ENCODE results near the gene TRPM2. TPM values are rescaled to one million over a fixed set of nuclear protein-coding genes. Genes with fewer than 3 reads are reported as not detected.

The TRPM2 gene
- polyA plus RNA-seq, 3 donors, result 0.75 to 1.1 (median 0.82) TPM

DNA sequence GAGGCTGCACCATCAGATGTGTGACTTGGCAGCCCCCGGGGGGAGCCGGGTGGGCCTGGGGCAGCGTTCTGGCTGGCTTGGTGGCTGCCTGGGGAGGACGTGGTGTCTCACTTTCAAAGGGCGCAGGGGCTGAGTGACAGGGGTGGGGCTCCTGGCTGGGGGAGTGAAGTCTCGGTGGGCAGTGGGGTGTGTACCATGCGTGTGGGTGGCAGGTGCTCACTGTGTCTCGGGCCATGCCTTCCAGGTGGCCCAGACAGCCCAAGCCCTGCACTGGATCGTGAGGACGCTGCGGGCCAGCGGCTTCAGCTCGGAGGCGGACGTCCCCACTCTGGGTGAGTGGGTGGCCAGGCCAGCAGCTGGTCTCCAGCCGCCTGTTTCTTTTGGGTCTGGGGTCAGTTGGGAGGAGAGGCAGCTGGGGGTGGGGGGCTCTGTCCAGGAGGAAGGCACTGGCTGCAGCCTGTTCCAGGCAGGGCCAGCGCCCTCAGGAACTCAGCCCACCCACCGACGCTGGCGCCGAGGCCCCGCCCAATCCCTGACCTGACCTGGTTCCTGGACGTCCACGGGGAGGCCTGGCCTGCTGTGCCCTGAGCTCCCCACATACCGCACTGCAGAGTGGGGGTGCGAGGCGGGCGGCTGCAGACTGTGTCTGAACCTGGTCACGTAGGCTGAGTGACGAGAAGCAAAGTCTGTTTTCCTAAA lies 71.3 kb downstream of the TRPM2 start:
- no peak for DNase-seq (ENCODE audit: low read depth in 3 of 3, low spot score in 2 of 3)

DNA sequence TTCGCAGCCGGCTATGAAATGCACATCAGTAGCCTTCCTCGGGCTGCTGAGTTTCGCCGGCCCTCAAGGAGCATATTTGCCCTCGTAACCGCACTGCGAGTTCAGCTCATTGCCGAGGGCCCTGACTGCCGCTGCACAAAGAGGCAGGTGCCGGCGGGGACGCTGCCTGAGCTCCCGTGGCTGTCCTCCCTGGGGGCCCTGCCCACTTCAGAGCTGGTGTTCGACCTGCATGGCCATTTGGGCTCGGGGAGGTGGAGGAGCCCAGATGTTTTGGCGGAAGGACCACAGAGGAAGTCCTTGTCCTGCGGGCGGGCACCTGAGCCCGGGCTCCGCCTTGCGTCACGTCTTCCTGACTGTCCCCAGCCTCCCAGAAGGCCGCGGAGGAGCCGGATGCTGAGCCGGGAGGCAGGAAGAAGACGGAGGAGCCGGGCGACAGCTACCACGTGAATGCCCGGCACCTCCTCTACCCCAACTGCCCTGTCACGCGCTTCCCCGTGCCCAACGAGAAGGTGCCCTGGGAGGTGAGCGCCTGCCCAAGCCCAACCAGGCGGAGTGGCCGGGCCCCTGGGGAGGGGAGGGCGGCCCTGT lies 72.0 kb downstream of the TRPM2 start:
- no peak for DNase-seq (ENCODE audit: low read depth in 3 of 3, low spot score in 2 of 3)

DNA sequence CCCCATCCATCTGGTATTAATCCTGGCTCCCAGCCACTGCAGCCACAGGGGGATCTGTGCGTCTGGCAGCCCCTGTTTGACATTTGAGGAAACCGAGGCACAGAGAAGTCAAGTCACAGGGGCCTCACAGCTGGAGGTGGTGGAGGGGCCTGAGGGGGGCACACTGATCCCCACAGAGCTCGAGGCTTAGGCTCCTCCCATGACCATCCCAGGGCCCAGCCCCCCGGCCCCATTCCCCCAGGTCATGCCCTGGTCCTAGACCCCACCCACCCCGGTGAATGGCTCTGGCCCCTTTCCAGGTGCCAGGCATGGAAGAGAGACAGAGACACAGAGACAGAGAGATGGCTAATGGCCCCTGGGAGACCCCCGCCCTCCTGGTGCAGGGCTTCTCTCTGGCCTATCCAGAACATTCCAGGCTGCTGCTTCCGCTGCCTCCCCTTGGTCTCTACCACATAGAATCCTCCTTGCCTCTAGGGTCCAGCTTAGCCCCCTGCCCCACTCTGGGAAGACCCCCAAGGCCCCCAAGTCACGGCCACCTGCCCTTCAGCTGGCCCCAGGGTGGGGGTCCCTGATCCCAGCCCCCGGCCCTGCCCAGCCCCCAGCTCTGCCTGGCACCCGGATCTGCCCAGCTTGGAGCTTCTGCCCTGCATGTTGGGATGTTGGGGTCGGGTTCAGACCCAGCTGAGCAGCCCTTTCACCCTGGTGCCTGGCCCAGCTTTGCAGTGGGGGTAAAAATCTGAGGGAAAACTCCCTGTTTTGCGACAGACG lies 72.7 kb downstream of the TRPM2 start:
- DNase-seq (ENCODE audit: low read depth in 3 of 3, low spot score in 2 of 3), result no peak

- DNase-seq (ENCODE audit: low read depth in 3 of 3, low spot score in 2 of 3), result no peak
These were observed 73.3 kb downstream of the TRPM2 start for GRCh38 chr21:44426663-44427191.

GRCh38 chr21:44427241-44428120 lies 74.1 kb downstream of the TRPM2 start:
- no peak for DNase-seq (ENCODE audit: low read depth in 3 of 3, low spot score in 2 of 3)

DNA sequence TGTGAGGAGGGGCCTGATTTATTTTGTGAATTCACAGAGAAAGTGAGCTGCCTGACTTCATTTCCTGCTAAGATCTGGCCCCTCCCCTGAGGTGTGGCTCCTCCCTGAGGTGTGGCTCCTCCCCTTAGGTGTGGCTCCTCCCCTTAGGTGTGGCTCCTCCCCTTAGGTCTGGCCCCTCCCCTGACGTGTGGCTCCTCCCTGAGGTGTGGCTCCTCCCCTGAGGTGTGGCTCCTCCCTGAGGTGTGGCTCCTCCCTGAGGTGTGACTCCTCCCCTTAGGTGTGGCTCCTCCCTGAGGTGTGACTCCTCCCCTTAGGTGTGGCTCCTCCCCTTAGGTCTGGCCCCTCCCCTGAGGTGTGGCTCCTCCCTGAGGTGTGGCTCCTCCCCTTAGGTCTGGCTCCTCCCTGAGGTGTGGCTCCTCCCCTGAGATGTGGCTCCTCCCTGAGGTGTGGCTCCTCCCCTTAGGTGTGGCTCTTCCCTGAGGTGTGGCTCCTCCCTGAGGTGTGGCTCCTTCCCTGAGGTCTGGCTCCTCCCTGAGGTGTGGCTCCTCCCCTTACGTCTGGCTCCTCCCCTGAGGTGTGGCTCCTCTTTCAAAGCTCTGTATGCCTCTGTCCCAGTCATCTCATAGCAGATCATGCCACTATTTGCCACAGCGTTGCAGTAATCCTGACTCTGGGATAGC lies 75.0 kb downstream of the TRPM2 start:
- no peak for DNase-seq (ENCODE audit: low read depth in 3 of 3, low spot score in 2 of 3)

DNA sequence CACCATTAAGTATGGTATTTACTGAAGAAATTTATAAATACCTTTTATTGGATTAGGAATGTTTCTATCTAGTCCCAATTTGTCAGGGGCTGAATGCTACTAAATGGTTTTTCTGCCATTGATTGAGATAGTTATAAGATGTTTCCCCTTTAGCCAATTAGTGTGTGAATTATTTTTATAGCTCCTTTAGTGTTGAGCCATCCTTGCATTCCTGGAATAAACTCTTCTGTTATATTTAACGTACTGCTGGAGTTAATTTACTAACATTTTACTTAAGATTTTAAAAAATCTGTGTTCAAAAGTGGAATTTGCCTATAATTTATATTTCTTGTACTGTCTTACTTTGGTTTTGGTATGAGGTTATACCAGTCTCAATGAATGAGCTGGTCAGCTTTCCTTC lies 76.5 kb downstream of the TRPM2 start:
- DNase-seq (ENCODE audit: low read depth in 3 of 3, low spot score in 2 of 3), result no peak

DNA sequence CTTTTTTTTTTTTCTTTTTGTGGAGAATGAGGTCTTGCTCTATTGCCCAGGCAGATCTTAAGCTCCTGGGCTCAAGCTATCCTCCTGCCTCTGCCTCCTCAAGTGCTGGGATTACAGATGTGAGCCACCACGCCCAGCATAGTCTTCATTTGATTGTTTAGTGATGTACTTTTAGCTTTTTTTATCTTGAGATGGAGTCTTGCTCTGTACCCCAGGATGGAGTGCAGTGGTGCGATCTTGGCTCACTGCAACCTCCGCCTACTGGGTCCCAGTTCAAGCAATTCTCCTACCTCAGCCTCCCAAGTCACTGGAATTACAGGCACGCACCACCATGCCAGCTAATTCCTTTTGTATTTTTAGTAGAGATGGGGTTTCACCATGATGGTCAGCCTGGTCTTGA lies 77.9 kb downstream of the TRPM2 start:
- no peak for DNase-seq (ENCODE audit: low read depth in 3 of 3, low spot score in 2 of 3)

GRCh38 chr21:44432841-44433790 lies 79.7 kb downstream of the TRPM2 start:
- DNase-seq (ENCODE audit: low read depth in 3 of 3, low spot score in 2 of 3), result no peak

GRCh38 chr21:44433791-44434567 lies 80.6 kb downstream of the TRPM2 start:
- DNase-seq (ENCODE audit: low read depth in 3 of 3, low spot score in 2 of 3), result no peak

DNA sequence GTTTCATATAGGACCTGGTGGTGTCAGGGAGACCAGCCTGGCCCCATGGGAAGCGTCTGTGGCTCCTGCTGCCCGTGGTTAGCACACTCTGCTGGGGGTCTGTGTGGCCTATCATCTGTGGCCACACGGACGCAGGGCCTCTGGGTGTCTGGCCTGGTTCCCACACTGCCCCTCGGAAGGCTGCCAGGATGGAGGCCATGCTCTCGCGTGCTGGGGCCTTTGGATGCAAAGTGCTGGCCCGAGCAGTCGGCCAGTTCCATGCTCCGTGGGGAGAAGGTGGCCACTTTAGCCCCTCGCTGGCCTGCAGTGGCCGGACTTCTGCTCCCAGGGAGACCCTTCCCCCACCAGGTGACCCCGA lies 81.1 kb downstream of the TRPM2 start:
- DNase-seq (ENCODE audit: low read depth in 3 of 3, low spot score in 2 of 3), result no peak

- no peak for DNase-seq (ENCODE audit: low read depth in 3 of 3, low spot score in 2 of 3)
These were observed 81.7 kb downstream of the TRPM2 start for GRCh38 chr21:44434936-44435635.

DNA sequence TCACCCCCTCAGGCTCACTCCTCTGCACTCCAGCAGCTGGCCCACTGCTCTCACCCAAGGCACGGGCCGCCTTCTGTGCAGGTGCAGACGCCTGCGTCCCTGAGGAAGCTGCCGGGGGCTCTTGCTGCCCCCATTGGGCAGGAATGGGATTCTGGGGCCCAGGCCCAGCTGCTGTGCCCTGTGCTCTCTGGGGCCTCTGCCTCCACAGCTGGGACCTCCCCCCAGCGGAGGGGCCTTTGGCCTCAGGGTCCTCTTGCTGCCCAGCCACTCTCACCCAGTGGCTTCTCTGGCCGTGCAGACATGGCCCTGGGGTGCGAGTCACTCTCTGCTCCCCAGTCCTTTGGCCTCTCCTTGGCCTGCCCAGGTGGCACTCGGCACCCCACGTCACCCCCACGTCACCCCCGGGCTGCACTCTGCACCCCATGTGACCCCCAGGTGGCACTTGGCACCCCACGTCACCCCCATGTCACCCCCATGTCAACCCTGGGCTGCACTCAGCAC lies 82.7 kb downstream of the TRPM2 start:
- DNase-seq (ENCODE audit: low read depth in 3 of 3, low spot score in 2 of 3), result no peak

GRCh38 chr21:44436958-44437357 lies 83.5 kb downstream of the TRPM2 start:
- DNase-seq (ENCODE audit: low read depth in 3 of 3, low spot score in 2 of 3), result no peak

- no peak for DNase-seq (ENCODE audit: low read depth in 3 of 3, low spot score in 2 of 3)
These were observed 83.9 kb downstream of the TRPM2 start for GRCh38 chr21:44437371-44437695.

DNA sequence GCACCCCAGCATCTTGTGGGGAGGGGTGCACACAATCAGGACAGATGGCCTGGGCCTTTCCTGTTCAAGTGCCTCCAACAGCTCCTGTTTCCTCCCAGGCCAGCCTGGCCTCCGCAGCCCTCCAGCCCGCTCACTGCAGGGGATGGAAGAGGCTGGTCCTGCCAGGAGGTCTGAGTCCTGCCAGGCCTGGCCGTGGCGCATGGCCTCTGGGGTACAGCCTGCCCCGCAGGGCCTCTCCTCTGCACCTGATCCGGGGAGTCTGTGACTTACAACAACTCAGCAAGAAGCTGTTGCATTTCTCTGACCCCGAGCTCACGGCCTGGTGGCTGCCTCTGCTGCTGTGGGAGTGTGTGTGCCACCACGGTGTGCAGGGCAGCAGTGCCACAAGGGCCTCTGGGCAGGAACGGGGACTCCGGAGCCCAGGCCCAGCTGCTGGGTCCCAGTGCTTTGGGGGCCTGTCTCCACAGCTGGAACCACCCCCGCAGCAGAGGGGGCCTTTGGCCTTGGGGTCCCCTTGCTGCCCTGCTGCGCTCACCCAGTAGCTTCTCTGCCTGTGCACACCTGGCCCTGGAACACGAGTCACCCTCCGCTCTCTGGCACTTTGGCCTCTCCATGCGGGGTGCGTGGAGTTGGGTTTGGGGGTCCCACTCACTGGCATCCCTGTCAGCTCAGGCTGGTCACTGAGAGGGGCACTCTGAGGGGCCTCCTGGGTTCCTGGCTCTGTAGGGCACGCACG lies 84.4 kb downstream of the TRPM2 start:
- no peak for DNase-seq (ENCODE audit: low read depth in 3 of 3, low spot score in 2 of 3)
